Sigmoid colon (tissue), 7 donors: Measurements from ENCODE around the gene MYL11. TPM values are rescaled to one million over a fixed set of nuclear protein-coding genes. Genes with fewer than 3 reads are reported as not detected.
"Not testable (repeated sequence)": the region's sequence is repeated elsewhere in the genome, so short reads cannot be mapped to it uniquely, and the experiment has no call there.

ENCODE experiments used
- DNase-seq: peaks from one replicate; pipeline ENCODE4 v3.0.0-alpha.2; 2019
- H3K27ac ChIP-seq, 4 donors: fragments of 200-600 bp; sonication (generic); one replicate each; pipeline ENCODE4 v1.5.1; 2016 to 2019; ENCODE audit warnings: mild to moderate bottlenecking in 1 of 4
- H3K27me3 ChIP-seq, 3 donors: fragments of 200-600 bp; sonication (generic); one replicate each; pipeline ENCODE4 v1.5.1; 2019; ENCODE audit warnings: mild to moderate bottlenecking in 1 of 3
- H3K36me3 ChIP-seq, 4 donors: fragments of 200-600 bp; sonication (generic); one replicate each; pipeline ENCODE4 v1.5.1; 2016 to 2019
- H3K4me1 ChIP-seq, 4 donors: fragments of 200-600 bp; sonication (generic); one replicate each; pipeline ENCODE4 v1.5.1; 2017 to 2019
- H3K4me3 ChIP-seq, 4 donors: fragments of 200-600 bp; sonication (generic); one replicate each; pipeline ENCODE4 v1.5.1; 2017 to 2019; ENCODE audit warnings: mild to moderate bottlenecking in 2 of 4, moderate library complexity in 1 of 4
- H3K9me3 ChIP-seq, 4 donors: fragments of 200-600 bp in 3 of 4; sonication (generic) in 3 of 4; one replicate each; pipeline versions ENCODE4 v1.5.1 to v1.6.1; 2013 to 2019
- CTCF ChIP-seq, 4 experiments: fragments of 450-650 bp in 3 of 4; fragments of 200-600 bp in 1 of 4; IDR thresholded peaks; one replicate each; pipeline ENCODE4 v1.5.1; 2016 to 2019; ENCODE audit warnings: antibody characterized with exemption in 4 of 4, mild to moderate bottlenecking in 3 of 4, moderate library complexity in 2 of 4
- EP300 ChIP-seq, 4 donors: sonication (generic); formaldehyde crosslinking; IDR thresholded peaks; one replicate each; pipeline ENCODE4 v1.6.1; 2017; ENCODE audit warnings: antibody characterized with exemption in 4 of 4
- POLR2A ChIP-seq, 2 donors: fragments of 450-650 bp; IDR thresholded peaks; one replicate each; pipeline ENCODE4 v1.6.1; 2016; ENCODE audit warnings: antibody characterized with exemption in 2 of 2, mild to moderate bottlenecking in 2 of 2, moderate library complexity in 2 of 2
- POLR2AphosphoS5 ChIP-seq, 4 donors: sonication (generic); formaldehyde crosslinking; IDR thresholded peaks; one replicate each; pipeline ENCODE4 v1.6.1; 2017; ENCODE audit warnings: antibody characterized with exemption in 4 of 4
- WGBS, 2 donors: extraction: QIAGEN DNeasy Blood & Tissue Kit; methylation state at CpG; one replicate each; pipeline ENCODE4 v1.1.7; 2013; 5-methylcytosine and 5-hydroxymethylcytosine counted together
- intact Hi-C: fragments of 100-400 bp; cut with DNase I; formaldehyde crosslinking; loops from one replicate; pipeline ENCODE4 v1.15.1; 2023
- polyA plus RNA-seq, 3 donors: library from polyadenylated mRNA; stranded (reverse); fragments of 200-250 nt; gene quantifications; one replicate each; pipeline ENCODE4 v1.2.3, GENCODE V29; 2013
- total RNA-seq, 4 donors: library from RNA; depleted of rRNA; stranded (reverse); fragments of >200 nt; gene quantifications; one replicate each; pipeline ENCODE4 v1.1.0, GENCODE V29; 2016
- donor health status: healthy with polysubstance abuse.
- donor health status: Bipolar disorder and iron deficiency.
- donor health status: healthy.

Gene MYL11
- total and polyA plus RNA-seq, 7 donors, result not detected

GRCh38 chr16:30395155-30395991 lies 20.8 kb downstream of the MYL11 start, which contains the start of gene ZNF48:
Gene ZNF48 (plus strand): TSS chr16:30395420. CDS start chr16:30395795, 375 bp downstream.
- Histone ChIP-seq H3K36me3 (peaks cover 10 to 19% (median 12%) of the 10 kb centered on the region in 4 donors), H3K4me1 (peaks cover 0 to 45% (median 43%) of the 10 kb centered on the region in 4 donors), H3K27me3 (no peaks in the 10 kb centered on the region), H3K4me3 (peak within 1 kb of the TSS; percentile 73 to 95 (median 84)), H3K27ac (peak within 1 kb of the TSS; percentile 85 to 91 (median 86)), H3K9me3 (no peaks in the 10 kb centered on the region)
- TF ChIP-seq CTCF (IDR thresholded peaks at IDR 0.05), result peak in 1 of 4 experiments; percentile 23
- peak in 3 of 4 donors; percentile 51 to 65 (median 52) for TF ChIP-seq POLR2AphosphoS5 (IDR thresholded peaks at IDR 0.05)
- no peak for TF ChIP-seq POLR2A (IDR thresholded peaks at IDR 0.05)
- intact Hi-C loops, result loop anchor here (2.0 kb wide), 1 partner anchor 17 kb away; no protein-coding TSS in a partner anchor
- peak; percentile 94 for DNase-seq
- WGBS, 2 donors, result 0 to 1% methylated on average over 103 of the region's 103 CpGs

GRCh38 chr16:30395992-30396585 lies 21.5 kb downstream of the MYL11 start:
- peaks cover 0 to 49% (median 45%) of the 10 kb centered on the region in 4 donors for H3K4me1 ChIP-seq
- peaks cover 10 to 19% (median 12%) of the 10 kb centered on the region in 4 donors for H3K36me3 ChIP-seq
- H3K4me3 ChIP-seq, result peak overlapping the region; percentile 73 to 95 (median 84)
- H3K9me3 ChIP-seq, result no peaks in the 10 kb centered on the region
- TF ChIP-seq POLR2AphosphoS5 (IDR thresholded peaks at IDR 0.05), result no peak
- no peak for TF ChIP-seq EP300 (IDR thresholded peaks at IDR 0.05)
- TF ChIP-seq CTCF (IDR thresholded peaks at IDR 0.05), result no peak
- TF ChIP-seq POLR2A (IDR thresholded peaks at IDR 0.05), result no peak
- no peak for DNase-seq
- H3K27ac ChIP-seq, result peak overlapping the region; percentile 85 to 91 (median 86)
- 7 to 19% methylated on average over 13 of the region's 13 CpGs for WGBS, 2 donors
- H3K27me3 ChIP-seq, result no peaks in the 10 kb centered on the region
- intact Hi-C loops, result loop anchor here (2.0 kb wide), 1 partner anchor 17 kb away; no protein-coding TSS in a partner anchor

GRCh38 chr16:30396627-30397026 lies 22.0 kb downstream of the MYL11 start:
- intact Hi-C loops, DNase-seq, H3K27me3 ChIP-seq, H3K9me3 ChIP-seq: not testable (repeated sequence)
- peaks cover 10 to 19% (median 12%) of the 10 kb centered on the region in 4 donors for H3K36me3 ChIP-seq
- H3K4me3 ChIP-seq, result peak overlapping the region in 1 of 4 donors; percentile 78
- 49 to 71% methylated on average over 4 of the region's 4 CpGs for WGBS, 2 donors
- peak overlapping the region in 1 of 4 donors; percentile 86 for H3K27ac ChIP-seq
- peaks cover 0 to 50% (median 46%) of the 10 kb centered on the region in 4 donors for H3K4me1 ChIP-seq

GRCh38 chr16:30397056-30397455 lies 22.5 kb downstream of the MYL11 start:
- no peak for DNase-seq
- peak overlapping the region in 1 of 4 donors; percentile 96 for H3K27ac ChIP-seq
- TF ChIP-seq EP300 (IDR thresholded peaks at IDR 0.05) (no peak), POLR2A (IDR thresholded peaks at IDR 0.05) (no peak), CTCF (IDR thresholded peaks at IDR 0.05) (no peak), POLR2AphosphoS5 (IDR thresholded peaks at IDR 0.05) (no peak)
- WGBS, 2 donors, result 71 to 78% methylated on average over 4 of the region's 4 CpGs
- no peak overlapping the region for H3K4me3 ChIP-seq
- intact Hi-C loops, result no loop called here
- peaks cover 10 to 19% (median 12%) of the 10 kb centered on the region in 4 donors for H3K36me3 ChIP-seq
- no peaks in the 10 kb centered on the region for H3K9me3 ChIP-seq
- H3K27me3 ChIP-seq, result no peaks in the 10 kb centered on the region
- peaks cover 0 to 50% (median 46%) of the 10 kb centered on the region in 4 donors for H3K4me1 ChIP-seq
